Measurements from ENCODE around the gene KCNK18. TPM values are rescaled to one million over a fixed set of nuclear protein-coding genes. Genes with fewer than 3 reads are reported as not detected.

KCNK18 gene
- total RNA-seq, 1 experiment from 2014 or later = not detected

DNA sequence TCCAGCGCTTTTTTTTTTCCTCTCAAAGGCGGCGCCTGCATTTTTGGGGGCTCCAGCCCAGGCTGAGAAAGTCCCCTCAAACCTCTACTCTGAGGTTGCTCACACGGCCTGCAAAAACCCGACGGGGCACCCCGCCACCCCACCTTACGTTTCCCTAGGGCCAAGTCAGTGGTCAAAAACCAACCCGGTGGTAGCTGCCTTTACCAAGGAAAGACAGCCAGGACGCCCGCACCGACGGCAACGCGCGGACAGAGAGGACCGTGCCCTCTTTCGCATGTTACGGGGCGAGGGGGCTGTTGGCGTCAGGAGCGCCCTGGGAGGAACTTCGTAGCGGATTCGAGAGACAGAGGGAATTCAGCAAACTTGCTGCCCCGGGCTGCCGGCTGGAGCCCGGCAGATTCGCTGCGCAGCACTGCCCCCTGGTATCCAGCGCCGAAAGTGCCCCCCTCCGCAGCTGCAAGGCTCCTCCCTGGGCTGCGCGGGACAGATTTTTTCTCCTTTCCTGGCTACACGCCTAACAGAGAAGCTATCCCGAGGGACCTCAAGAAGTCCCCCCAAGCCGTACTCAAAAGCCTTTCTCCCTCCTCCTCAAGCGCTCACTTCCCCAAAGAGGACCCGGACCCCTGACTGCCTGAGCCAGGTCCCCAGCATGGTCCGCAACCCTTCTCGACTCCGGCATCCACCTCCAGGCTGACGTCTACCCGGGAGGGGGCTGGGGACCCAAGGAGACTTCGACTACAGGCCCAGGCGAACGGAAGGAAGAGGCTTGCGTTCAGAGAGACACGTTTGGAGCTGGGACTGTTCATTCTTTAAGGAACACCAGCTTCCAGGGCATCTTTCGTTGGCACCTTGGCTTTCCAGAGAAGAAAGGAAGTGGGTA lies 31.5 kb upstream of the KCNK18 start:
- intact Hi-C loops (cut with micrococcal nuclease; ENCODE audit: unreplicated experiment) = loop anchor here (2.0 to 5.0 kb wide), 3 partner anchors 161 to 369 kb away; partner anchors contain the start of gene SHTN1
- Mint-ChIP-seq H3K4me1 (ENCODE audit: low read depth, unreplicated experiment) (no peaks in the 10 kb centered on the region), H3K27me3 (ENCODE audit: unreplicated experiment) (peaks cover 45% of the 10 kb centered on the region), H3K27ac (ENCODE audit: unreplicated experiment) (no peak overlapping the region), H3K36me3 (ENCODE audit: insufficient read depth, unreplicated experiment) (peaks cover 7% of the 10 kb centered on the region), H3K4me3 (ENCODE audit: low read depth, unreplicated experiment) (peak overlapping the region; percentile 58), H3K9me3 (ENCODE audit: low read depth, unreplicated experiment) (no peaks in the 10 kb centered on the region)
- no TSS peak for BruUV-seq (replicated peaks)
- CTCF ChIA-PET = interaction anchor here (1.3 to 3.2 kb wide), 3 partner anchors 9 to 369 kb away, joined by 3 to 26 read pairs (median 6); no protein-coding TSS in a partner anchor
- DNase-seq = peak; percentile 73
- TF ChIP-seq, protein P1, sequence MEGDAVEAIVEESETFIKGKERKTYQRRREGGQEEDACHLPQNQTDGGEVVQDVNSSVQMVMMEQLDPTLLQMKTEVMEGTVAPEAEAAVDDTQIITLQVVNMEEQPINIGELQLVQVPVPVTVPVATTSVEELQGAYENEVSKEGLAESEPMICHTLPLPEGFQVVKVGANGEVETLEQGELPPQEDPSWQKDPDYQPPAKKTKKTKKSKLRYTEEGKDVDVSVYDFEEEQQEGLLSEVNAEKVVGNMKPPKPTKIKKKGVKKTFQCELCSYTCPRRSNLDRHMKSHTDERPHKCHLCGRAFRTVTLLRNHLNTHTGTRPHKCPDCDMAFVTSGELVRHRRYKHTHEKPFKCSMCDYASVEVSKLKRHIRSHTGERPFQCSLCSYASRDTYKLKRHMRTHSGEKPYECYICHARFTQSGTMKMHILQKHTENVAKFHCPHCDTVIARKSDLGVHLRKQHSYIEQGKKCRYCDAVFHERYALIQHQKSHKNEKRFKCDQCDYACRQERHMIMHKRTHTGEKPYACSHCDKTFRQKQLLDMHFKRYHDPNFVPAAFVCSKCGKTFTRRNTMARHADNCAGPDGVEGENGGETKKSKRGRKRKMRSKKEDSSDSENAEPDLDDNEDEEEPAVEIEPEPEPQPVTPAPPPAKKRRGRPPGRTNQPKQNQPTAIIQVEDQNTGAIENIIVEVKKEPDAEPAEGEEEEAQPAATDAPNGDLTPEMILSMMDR (IDR thresholded peaks at IDR 0.05; ENCODE audit: unreplicated experiment) = peak; percentile 53

DNA sequence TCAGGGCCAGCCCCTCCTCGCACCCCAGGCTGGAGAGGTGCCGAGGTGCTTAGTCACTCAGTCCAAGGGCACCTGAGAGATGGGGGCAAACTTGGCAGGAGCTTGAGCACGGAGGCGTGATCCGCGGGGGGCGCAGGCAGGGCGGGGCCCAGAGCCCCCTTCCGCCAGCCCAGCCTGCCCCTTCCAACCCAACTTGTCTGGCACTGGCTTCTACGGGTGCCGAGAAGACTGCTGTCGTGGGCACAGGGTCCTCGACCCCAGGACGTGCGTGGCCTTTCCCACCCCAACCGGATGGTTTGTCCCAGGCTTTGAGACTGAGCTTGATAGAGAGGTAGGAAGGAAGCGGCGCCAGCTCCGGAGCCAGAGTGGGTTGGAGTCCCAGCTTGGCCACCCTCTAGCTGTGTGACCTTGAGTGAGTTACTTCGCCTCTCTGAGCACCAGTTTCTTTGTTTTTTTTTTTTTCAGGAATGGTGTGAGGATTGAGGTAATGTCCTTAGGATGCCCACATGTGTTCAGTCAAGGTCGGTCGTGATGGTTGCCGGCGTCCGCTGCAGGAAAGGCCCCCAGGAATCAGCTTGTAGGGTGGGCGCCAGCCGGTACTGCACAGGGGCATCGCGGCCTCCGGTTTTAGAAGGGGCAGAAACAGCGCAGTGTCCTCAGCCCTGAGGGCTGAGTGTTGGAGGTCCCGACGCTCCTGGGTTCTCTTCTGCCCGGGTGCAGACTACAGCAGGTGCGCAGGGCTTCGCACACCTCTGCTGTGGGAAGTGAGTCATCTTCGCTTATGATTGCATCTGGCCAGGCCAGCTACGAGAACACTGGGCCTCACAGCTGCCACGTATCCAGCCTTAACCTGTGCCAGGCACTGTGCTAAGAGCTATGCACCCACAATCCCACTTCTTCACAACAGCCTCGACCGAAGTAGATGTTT lies 30.6 kb upstream of the KCNK18 start:
- CTCF ChIA-PET = interaction anchor here (0.7 to 3.2 kb wide), 5 partner anchors 8 to 540 kb away, joined by 3 to 26 read pairs (median 4); no protein-coding TSS in a partner anchor
- intact Hi-C loops (cut with micrococcal nuclease; ENCODE audit: unreplicated experiment) = loop anchor here (2.0 to 5.0 kb wide), 3 partner anchors 162 to 370 kb away; partner anchors contain the start of gene SHTN1
- H3K9me3 Mint-ChIP-seq (ENCODE audit: low read depth, unreplicated experiment) = no peaks in the 10 kb centered on the region
- H3K27ac Mint-ChIP-seq (ENCODE audit: unreplicated experiment) = no peak overlapping the region
- peak overlapping the region; percentile 58 for H3K4me3 Mint-ChIP-seq (ENCODE audit: low read depth, unreplicated experiment)
- H3K4me1 Mint-ChIP-seq (ENCODE audit: low read depth, unreplicated experiment) = no peaks in the 10 kb centered on the region
- BruUV-seq (replicated peaks) = no TSS peak
- H3K27me3 Mint-ChIP-seq (ENCODE audit: unreplicated experiment) = peaks cover 45% of the 10 kb centered on the region
- DNase-seq = no peak
- H3K36me3 Mint-ChIP-seq (ENCODE audit: insufficient read depth, unreplicated experiment) = peaks cover 7% of the 10 kb centered on the region
- TF ChIP-seq, protein P1 (IDR thresholded peaks at IDR 0.05; ENCODE audit: unreplicated experiment) = no peak

DNA sequence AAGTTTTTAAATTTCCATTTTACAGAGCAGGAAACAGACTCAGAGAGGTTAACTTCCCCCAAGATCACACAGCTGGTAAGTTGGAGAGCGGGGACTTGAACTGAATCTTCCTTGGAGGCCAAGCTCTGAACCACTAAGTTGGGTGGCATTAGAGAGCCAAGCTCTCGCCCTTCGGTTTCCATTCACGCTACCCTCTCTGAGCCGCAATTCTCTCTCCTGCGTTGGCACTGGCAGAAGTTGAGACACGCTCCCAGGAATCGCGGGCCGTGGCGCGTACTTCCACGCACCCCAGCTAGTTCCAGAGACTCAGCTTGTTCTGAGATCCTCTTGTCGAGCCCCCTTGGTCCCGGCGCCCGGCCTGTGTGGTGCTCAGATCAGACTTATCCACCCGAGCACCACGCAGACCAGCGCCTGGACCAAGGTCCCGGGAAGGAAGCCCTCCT lies 29.9 kb upstream of the KCNK18 start:
- BruUV-seq (replicated peaks) = no TSS peak
- no peak overlapping the region for H3K4me3 Mint-ChIP-seq (ENCODE audit: low read depth, unreplicated experiment)
- CTCF ChIA-PET = interaction anchor here (0.7 to 3.2 kb wide), 5 partner anchors 156 to 541 kb away, joined by 4 to 26 read pairs (median 4); no protein-coding TSS in a partner anchor
- peaks cover 7% of the 10 kb centered on the region for H3K36me3 Mint-ChIP-seq (ENCODE audit: insufficient read depth, unreplicated experiment)
- no peak overlapping the region for H3K27ac Mint-ChIP-seq (ENCODE audit: unreplicated experiment)
- intact Hi-C loops (cut with micrococcal nuclease; ENCODE audit: unreplicated experiment) = loop anchor here (2.0 to 5.0 kb wide), 3 partner anchors 163 to 371 kb away; partner anchors contain the start of gene SHTN1
- H3K4me1 Mint-ChIP-seq (ENCODE audit: low read depth, unreplicated experiment) = no peaks in the 10 kb centered on the region
- DNase-seq = no peak
- peaks cover 45% of the 10 kb centered on the region for H3K27me3 Mint-ChIP-seq (ENCODE audit: unreplicated experiment)
- no peaks in the 10 kb centered on the region for H3K9me3 Mint-ChIP-seq (ENCODE audit: low read depth, unreplicated experiment)
- TF ChIP-seq, protein P1 (IDR thresholded peaks at IDR 0.05; ENCODE audit: unreplicated experiment) = no peak
